NCI-H510A (cell line): ENCODE measurements around the gene OSBPL6.

Experiments used
- DNase-seq: peaks from one replicate; lab custom pipeline; 2025; lab: John Stamatoyannopoulos, UW

Gene OSBPL6

GRCh38 chr2:178238750-178239149, 44.4 kb downstream of the OSBPL6 start:
- no peak for DNase-seq

GRCh38 chr2:178241844-178242551, 47.7 kb downstream of the OSBPL6 start:
- DNase-seq, result peak; percentile 64

- no peak for DNase-seq
Measured at GRCh38 chr2:178242552-178242883, 48.2 kb downstream of the OSBPL6 start.

GRCh38 chr2:178243961-178244360, 49.6 kb downstream of the OSBPL6 start:
- no peak for DNase-seq

- no peak for DNase-seq
Measured at GRCh38 chr2:178244777-178245176, 50.5 kb downstream of the OSBPL6 start.

- no peak for DNase-seq
Measured at GRCh38 chr2:178246696-178247095, 52.4 kb downstream of the OSBPL6 start.

GRCh38 chr2:178247250-178247649, 52.9 kb downstream of the OSBPL6 start:
- DNase-seq, result no peak

GRCh38 chr2:178250429-178250828, 56.1 kb downstream of the OSBPL6 start:
- DNase-seq, result no peak

GRCh38 chr2:178251151-178251955, 57.0 kb downstream of the OSBPL6 start:
- DNase-seq, result no peak

- DNase-seq, result no peak
Measured at GRCh38 chr2:178256382-178257042, 62.2 kb downstream of the OSBPL6 start.

- DNase-seq, result no peak
Measured at GRCh38 chr2:178257127-178257526, 62.8 kb downstream of the OSBPL6 start.

GRCh38 chr2:178258916-178259315, 64.6 kb downstream of the OSBPL6 start:
- peak; percentile 13 for DNase-seq

GRCh38 chr2:178263159-178263860, 69.0 kb downstream of the OSBPL6 start:
- DNase-seq, result no peak

- no peak for DNase-seq
Measured at GRCh38 chr2:178264211-178264610, 69.9 kb downstream of the OSBPL6 start.

GRCh38 chr2:178265851-178266250, 71.5 kb downstream of the OSBPL6 start:
- no peak for DNase-seq

- no peak for DNase-seq
Measured at GRCh38 chr2:178266445-178266844, 72.1 kb downstream of the OSBPL6 start.

- no peak for DNase-seq
Measured at GRCh38 chr2:178267660-178268059, 73.3 kb downstream of the OSBPL6 start.

GRCh38 chr2:178268435-178268834, 74.1 kb downstream of the OSBPL6 start:
- DNase-seq, result no peak

- DNase-seq, result no peak
Measured at GRCh38 chr2:178269438-178270224, 75.3 kb downstream of the OSBPL6 start.

GRCh38 chr2:178270338-178270737, 76.0 kb downstream of the OSBPL6 start:
- no peak for DNase-seq

- DNase-seq, result no peak
Measured at GRCh38 chr2:178271094-178271493, 76.8 kb downstream of the OSBPL6 start.
